Measurements from ENCODE around the gene CCDC169. TPM values are rescaled to one million over a fixed set of nuclear protein-coding genes. Genes with fewer than 3 reads are reported as not detected.
A peak's percentile ranks its signal among the peaks of the same experiment; 100 is the strongest.

Gene CCDC169
- polyA plus RNA-seq, 3 donors = 5.1 to 6.2 (median 5.1) TPM

GRCh38 chr13:36244990-36245389 is 52.6 kb downstream of the CCDC169 start:
- no peak for DNase-seq

GRCh38 chr13:36244073-36244472 is 53.5 kb downstream of the CCDC169 start:
- no peak for DNase-seq

- DNase-seq = no peak
These were observed 54.9 kb downstream of the CCDC169 start for GRCh38 chr13:36242761-36243160.

GRCh38 chr13:36231236-36231635 is 66.4 kb downstream of the CCDC169 start:
- no peak for DNase-seq

GRCh38 chr13:36224730-36225129 is 72.9 kb downstream of the CCDC169 start:
- no peak for DNase-seq

- DNase-seq = no peak
These were observed 77.7 kb downstream of the CCDC169 start for GRCh38 chr13:36219883-36220282.

- DNase-seq = peak; percentile 1
These were observed 80.2 kb downstream of the CCDC169 start for GRCh38 chr13:36217456-36217855.

- DNase-seq = no peak
These were observed 83.3 kb downstream of the CCDC169 start, which contains the start of gene SOHLH2 for GRCh38 chr13:36214163-36214921. Gene SOHLH2 (minus strand): TSS chr13:36214556. CDS start chr13:36214526, 30 bp downstream.

GRCh38 chr13:36212789-36213188 is 84.8 kb downstream of the CCDC169 start:
- DNase-seq = no peak

GRCh38 chr13:36211567-36211966 is 86.0 kb downstream of the CCDC169 start:
- DNase-seq = no peak

GRCh38 chr13:36210738-36211137 is 86.9 kb downstream of the CCDC169 start:
- DNase-seq = no peak

- DNase-seq = no peak
These were observed 89.9 kb downstream of the CCDC169 start for GRCh38 chr13:36207672-36208071.

- no peak for DNase-seq
These were observed 104.3 kb downstream of the CCDC169 start for GRCh38 chr13:36193151-36193855.

- DNase-seq = no peak
These were observed 105.4 kb downstream of the CCDC169 start for GRCh38 chr13:36192166-36192565.

- DNase-seq = no peak
These were observed 106.8 kb downstream of the CCDC169 start for GRCh38 chr13:36190771-36191170.

- DNase-seq = no peak
These were observed 109.2 kb downstream of the CCDC169 start for GRCh38 chr13:36188441-36188840.

GRCh38 chr13:36183901-36184300 is 113.7 kb downstream of the CCDC169 start:
- no peak for DNase-seq

Other genes with a start within 250 kb of the CCDC169 start
- 1 to 10 TPM; 4.5 to 6.8 (median 6.0) TPM for gene DCLK1, start 166.4 kb downstream of the CCDC169 start, polyA plus RNA-seq (ENCODE audit: insufficient read length in 3 of 3)
- gene SOHLH2, start 83.3 kb downstream of the CCDC169 start, polyA plus RNA-seq (ENCODE audit: insufficient read length in 3 of 3) = 1 to 10 TPM; 1.6 to 3.0 (median 2.3) TPM
- gene SPART, start 48.6 kb upstream of the CCDC169 start, polyA plus RNA-seq (ENCODE audit: insufficient read length in 3 of 3) = 10 to 100 TPM; 78.2 to 96.4 (median 82.5) TPM
- gene CCNA1, start 134.7 kb upstream of the CCDC169 start, polyA plus RNA-seq (ENCODE audit: insufficient read length in 3 of 3) = 1 to 10 TPM in 1 of 3 donors, under 1 TPM in 2; 0.70 to 1.8 (median 0.94) TPM

All from renal pelvis (tissue), 4 donors.